Type B pancreatic cell (in vitro differentiated cells): ENCODE measurements around the gene ZNF555. TPM values are rescaled to one million over a fixed set of nuclear protein-coding genes. Genes with fewer than 3 reads are reported as not detected.
"Not testable (repeated sequence)": the region's sequence is repeated elsewhere in the genome, so short reads cannot be mapped to it uniquely, and the experiment has no call there.

Experiments used
- DNase-seq: peaks from one replicate; pipeline ENCODE4 v3.0.0; 2021; ENCODE audit warnings: mixed read lengths; ENCODE audit not compliant: unreplicated experiment; ENCODE audit errors: extremely low spot score
- H3K27ac Mint-ChIP-seq: 2 replicates; pipeline ENCODE4 v1.8.0; 2021; ENCODE audit warnings: mild to moderate bottlenecking, mixed read lengths
- H3K27me3 Mint-ChIP-seq: 2 replicates; pipeline ENCODE4 v1.8.0; 2021; ENCODE audit warnings: mixed read lengths
- H3K36me3 Mint-ChIP-seq: 2 replicates; pipeline ENCODE4 v1.8.0; 2021; ENCODE audit warnings: mixed read lengths
- H3K4me1 Mint-ChIP-seq: one replicate; pipeline ENCODE4 v1.8.0; 2021; ENCODE audit warnings: mixed read lengths; ENCODE audit not compliant: unreplicated experiment
- H3K4me3 Mint-ChIP-seq: 2 replicates; pipeline ENCODE4 v1.8.0; 2021; ENCODE audit warnings: mild to moderate bottlenecking, mixed read lengths
- H3K9me3 Mint-ChIP-seq: 2 replicates; pipeline ENCODE4 v1.8.0; 2021; ENCODE audit warnings: mixed read lengths
- CTCF ChIP-seq: fragments of 200-600 bp; sonication (generic); conservative IDR thresholded peaks from 2 replicates; pipeline ENCODE4 v1.5.0; 2021; ENCODE audit warnings: antibody characterized with exemption, mild to moderate bottlenecking
- total RNA-seq: library from RNA; stranded (reverse); gene quantifications from 2 replicates; pipeline ENCODE4 v1.2.1, GENCODE V29; 2021; ENCODE audit warnings: low replicate concordance

Gene ZNF555
- total RNA-seq, 1 donor from 2014 or later: 9.7 TPM

GRCh38 chr19:2872175-2872574, 30.9 kb downstream of the ZNF555 start:
- H3K27ac Mint-ChIP-seq, H3K9me3 Mint-ChIP-seq, H3K27me3 Mint-ChIP-seq, H3K4me3 Mint-ChIP-seq, DNase-seq, H3K36me3 Mint-ChIP-seq, H3K4me1 Mint-ChIP-seq: not testable (repeated sequence)
- peak; percentile 42 for TF ChIP-seq CTCF

GRCh38 chr19:2877398-2878331, 36.4 kb downstream of the ZNF555 start:
- Mint-ChIP-seq H3K9me3 (no peaks in the 10 kb centered on the region), H3K36me3 (no peaks in the 10 kb centered on the region), H3K4me3 (no peak overlapping the region), H3K27ac (no peak overlapping the region), H3K4me1 (no peaks in the 10 kb centered on the region), H3K27me3 (no peaks in the 10 kb centered on the region)
- no peak for TF ChIP-seq CTCF
- DNase-seq: no peak

GRCh38 chr19:2883686-2884439, 42.6 kb downstream of the ZNF555 start:
- Mint-ChIP-seq H3K27ac (no peak overlapping the region), H3K36me3 (no peaks in the 10 kb centered on the region), H3K4me1 (peaks cover 3% of the 10 kb centered on the region), H3K27me3 (no peaks in the 10 kb centered on the region), H3K4me3 (no peak overlapping the region), H3K9me3 (no peaks in the 10 kb centered on the region)
- no peak for TF ChIP-seq CTCF
- DNase-seq: no peak

GRCh38 chr19:2885736-2886135, 44.5 kb downstream of the ZNF555 start:
- H3K27me3 Mint-ChIP-seq: no peaks in the 10 kb centered on the region
- no peak for TF ChIP-seq CTCF
- no peaks in the 10 kb centered on the region for H3K36me3 Mint-ChIP-seq
- no peak overlapping the region for H3K27ac Mint-ChIP-seq
- no peaks in the 10 kb centered on the region for H3K9me3 Mint-ChIP-seq
- no peak overlapping the region for H3K4me3 Mint-ChIP-seq
- H3K4me1 Mint-ChIP-seq: peaks cover 3% of the 10 kb centered on the region
- no peak for DNase-seq

GRCh38 chr19:2887391-2887914, 46.2 kb downstream of the ZNF555 start:
- TF ChIP-seq CTCF: peak; percentile 78
- Mint-ChIP-seq H3K9me3 (no peaks in the 10 kb centered on the region), H3K4me3 (no peak overlapping the region), H3K36me3 (no peaks in the 10 kb centered on the region), H3K4me1 (peaks cover 3% of the 10 kb centered on the region), H3K27ac (no peak overlapping the region), H3K27me3 (no peaks in the 10 kb centered on the region)
- no peak for DNase-seq
